Colon (tissue), 2 donors: ENCODE results near the gene SPNS2.

Source experiments
- FAIRE-seq: peaks from 2 replicates; lab custom pipeline; 2012; peaks lifted over from hg19 to GRCh38; lab: Jason Lieb, UNC
- donor health status: control.
- donor health status: control.

Gene SPNS2, protein sequence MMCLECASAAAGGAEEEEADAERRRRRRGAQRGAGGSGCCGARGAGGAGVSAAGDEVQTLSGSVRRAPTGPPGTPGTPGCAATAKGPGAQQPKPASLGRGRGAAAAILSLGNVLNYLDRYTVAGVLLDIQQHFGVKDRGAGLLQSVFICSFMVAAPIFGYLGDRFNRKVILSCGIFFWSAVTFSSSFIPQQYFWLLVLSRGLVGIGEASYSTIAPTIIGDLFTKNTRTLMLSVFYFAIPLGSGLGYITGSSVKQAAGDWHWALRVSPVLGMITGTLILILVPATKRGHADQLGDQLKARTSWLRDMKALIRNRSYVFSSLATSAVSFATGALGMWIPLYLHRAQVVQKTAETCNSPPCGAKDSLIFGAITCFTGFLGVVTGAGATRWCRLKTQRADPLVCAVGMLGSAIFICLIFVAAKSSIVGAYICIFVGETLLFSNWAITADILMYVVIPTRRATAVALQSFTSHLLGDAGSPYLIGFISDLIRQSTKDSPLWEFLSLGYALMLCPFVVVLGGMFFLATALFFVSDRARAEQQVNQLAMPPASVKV

DNA sequence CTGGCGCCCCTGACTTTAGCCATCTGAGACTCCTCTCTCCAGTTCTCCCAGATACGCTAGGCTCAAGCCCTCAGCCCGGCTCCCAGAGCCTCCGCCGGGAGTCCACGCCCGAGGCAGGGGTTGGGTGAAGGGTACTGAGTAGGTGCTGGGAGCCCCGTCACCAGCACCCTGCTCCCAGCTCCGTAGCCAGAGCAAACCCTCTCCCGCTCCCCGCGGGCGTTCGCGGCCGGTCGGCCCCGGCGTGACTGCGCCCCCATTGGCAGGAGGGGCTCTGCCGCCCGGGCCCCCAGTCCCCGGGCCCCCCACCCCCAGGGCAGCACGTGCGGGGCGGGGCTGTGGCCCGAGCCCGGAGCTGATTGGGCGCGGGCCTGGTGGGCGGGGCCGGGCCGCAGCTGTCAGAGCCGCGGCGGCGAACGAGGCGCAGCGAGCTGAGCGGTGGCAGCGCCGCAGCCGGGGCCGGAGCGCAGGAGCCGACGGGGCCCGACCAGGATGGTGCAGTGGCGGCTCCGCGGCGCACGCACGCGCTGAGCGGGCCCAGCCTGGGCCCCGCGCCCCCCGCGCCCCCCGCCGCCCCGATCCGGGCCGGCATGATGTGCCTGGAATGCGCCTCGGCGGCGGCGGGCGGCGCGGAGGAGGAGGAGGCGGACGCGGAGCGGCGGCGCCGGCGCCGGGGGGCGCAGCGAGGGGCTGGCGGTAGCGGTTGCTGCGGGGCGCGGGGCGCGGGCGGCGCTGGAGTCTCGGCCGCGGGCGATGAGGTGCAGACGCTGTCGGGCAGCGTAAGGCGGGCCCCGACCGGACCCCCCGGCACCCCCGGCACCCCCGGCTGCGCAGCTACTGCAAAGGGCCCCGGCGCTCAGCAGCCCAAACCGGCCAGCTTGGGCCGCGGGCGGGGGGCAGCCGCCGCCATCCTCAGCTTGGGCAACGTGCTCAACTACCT lies at the start of gene SPNS2:
Gene SPNS2 (plus strand): TSS at position 421 of the 937 bp plus-strand sequence. CDS start 167 bp downstream, at position 588.
- FAIRE-seq = no peak

DNA sequence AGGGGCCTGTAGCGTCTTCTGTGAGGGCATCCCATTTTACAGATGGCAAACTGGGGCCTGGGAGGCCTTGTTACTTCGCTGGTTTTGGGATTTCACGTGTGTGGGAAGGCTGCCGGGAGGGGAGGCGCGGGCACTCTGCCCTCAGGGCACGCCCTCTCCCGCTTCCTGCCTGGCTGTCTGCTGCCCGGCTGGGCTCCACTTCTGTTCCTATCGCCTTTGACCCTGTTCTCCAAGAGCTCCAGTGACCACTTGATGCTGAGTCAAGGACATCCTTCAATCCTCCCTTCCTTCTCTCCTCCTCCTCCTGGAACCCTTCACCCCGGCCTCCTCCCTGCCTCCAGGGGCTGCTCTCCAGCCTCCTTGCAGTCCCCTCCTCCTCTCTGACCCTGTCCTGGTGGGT lies 48.9 kb upstream of the SPNS2 start:
- no peak for FAIRE-seq

DNA sequence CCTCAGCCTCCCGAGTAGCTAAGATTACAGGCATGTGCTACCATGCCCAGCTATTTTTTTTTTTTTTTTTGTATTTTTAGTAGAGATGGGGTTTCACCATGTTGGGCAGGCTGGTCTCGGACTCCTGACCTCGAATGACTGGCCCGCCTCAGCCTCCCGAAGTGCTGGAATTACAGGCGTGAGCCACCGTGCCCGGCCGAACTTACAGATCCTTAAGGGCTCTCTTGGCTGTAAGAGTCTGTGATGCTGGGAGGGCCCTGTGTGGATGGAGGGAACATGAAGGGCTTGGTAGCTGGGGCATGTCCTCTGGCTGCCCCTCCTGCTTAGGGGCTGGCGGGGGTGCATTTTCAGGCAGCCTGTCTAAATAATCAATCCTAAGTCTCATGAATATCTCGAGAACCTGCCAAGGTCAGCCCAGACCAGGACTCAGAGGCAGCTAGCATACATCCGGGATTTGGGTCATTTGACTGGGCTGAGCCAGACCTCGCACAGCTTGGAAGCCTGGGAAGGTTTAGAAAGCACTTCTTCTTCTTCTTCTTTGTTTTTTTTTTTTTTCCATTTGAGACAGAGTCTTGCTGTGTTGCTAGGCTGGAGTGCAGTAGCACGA lies 47.9 kb upstream of the SPNS2 start:
- no peak for FAIRE-seq

DNA sequence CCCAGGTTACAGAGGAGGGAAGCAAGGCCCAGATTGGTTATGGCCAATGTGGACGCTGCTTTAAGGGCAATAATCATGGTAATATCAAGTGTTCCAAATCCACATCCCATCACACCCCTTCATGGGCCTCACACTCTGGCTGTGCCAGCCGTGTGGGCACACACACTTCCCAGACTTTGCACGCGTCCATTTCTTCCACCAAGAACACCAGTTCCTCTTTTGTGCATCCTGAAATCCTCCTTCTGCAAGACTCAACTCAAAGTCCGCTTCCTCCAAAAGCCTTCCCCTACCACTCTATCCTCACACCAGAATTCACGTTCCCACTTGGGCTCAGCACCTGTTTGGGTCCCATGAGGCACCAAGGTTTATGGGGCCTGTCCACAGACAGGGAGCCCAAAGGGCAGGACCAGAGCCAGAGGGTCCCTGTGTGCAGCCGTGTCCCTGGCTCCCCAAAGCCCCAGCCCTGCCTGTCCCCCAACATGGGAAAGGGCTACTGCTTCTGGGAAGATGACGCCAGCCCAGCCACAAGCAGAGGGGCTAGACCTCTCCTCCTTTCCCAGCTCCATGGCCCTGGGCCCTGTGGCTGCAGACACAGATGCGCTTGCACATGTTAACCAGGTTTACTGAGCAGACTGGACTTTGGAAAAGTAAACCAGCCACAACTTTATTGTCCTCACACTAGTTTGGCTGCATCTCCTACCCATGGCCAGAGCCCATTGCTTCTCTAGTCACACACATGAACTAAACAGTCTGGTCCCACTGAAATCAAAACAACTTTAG lies 44.7 kb upstream of the SPNS2 start:
- no peak for FAIRE-seq

DNA sequence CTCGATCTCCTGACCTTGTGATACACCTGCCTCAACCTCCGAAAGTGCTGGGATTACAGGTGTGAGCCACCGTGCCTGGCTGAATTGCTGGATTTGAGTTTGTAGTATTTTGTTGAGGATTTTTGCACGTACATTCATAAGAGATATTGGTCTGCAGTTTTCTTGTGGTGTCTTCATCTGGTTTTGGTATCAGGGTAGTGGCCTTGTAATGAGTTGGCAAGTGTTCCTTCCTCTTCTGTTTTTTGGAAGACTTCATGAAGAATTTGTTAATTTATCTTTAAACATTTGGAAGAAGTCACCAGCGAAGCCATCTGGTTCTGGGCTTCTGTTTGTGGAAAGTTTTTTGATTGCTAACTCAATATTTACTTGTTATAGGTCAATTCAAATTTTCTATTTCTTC lies 38.0 kb upstream of the SPNS2 start:
- no peak for FAIRE-seq

DNA sequence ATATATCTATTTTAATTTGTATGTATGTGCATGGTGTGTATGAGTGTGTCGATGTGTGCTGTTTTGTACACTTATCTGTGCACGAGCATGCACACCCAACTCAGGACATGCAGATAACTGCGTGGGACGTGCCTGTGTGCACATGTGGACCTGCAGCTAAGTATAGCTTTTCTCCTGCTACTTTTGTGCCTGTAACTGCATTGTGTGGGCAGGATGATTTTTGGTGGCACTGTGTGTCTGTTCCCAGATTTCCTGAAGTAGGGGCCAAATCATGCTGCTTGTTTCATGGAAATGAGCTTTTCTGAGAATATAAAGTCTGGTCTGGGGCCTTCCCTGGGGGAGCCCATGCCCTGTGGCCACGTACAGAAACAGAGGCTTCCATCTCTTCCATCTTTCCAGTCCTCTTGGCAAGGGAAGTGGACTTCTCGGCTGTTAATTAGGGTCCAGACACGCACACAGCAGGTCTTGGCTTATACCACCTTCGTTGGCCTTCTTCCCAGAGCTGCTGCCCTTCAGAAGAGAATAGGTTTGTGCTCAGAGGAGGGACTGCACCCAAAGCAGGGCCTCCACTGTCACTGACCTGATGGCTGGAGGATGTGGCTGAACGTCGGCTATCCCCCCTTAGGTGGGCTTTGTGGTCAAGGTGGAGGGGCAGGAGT lies 34.7 kb upstream of the SPNS2 start:
- FAIRE-seq = no peak

DNA sequence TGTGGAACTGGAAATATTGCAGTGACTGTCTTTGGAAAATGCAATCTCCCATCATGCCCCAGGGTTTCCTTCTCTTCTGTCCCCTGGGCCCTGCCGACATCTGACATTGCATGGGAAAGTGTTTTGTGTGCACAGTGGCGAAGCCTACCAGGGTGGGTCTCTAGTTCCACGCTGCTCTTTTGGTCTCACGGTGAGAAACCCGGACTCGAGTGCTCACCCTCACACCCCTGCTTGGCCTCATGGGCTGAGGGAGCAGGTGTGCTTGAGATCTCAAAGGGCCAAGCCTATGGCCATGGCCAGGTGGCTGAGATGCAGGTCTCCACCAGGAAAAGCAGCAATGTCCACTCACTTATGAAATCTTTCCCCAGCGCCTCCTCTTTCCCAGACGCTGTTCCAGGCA lies 32.9 kb upstream of the SPNS2 start:
- no peak for FAIRE-seq

DNA sequence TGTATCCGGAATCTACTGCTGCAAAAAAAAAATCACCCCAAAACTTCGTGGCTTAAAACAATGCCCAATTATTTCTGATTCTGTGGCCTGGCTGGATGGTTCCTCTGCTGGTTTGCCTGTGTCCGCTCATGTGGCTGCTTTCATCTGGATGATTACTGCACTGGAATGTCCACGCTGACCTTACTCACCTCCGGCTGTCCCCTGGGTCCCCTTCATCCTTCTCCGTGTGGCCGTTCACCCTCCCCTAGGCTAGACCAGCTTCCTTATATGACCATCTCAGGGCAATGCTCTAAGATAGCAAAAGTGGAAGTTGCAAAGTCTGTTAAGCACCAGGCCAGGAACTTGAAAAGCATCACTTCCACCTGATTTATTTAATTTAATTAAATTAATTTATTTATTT lies 31.4 kb upstream of the SPNS2 start:
- FAIRE-seq = no peak

DNA sequence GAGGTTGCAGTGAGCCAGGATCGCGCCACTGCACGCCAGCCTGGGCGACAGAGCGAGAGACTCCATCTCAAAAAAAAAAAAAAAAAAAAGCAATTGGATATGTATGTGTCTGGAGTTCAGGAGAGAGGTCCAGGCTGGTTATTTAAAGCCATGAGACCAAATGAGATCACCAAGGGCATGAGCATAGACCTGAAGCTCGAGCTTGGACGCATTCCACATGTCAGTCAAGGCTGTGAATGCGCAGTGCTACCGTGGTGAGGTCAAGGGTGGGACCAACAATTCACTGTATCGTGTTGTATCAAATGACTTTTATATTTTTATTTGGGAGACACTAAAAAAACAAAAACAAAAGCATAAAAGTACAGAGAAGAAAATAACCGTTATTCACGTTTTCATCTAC lies 29.1 kb upstream of the SPNS2 start:
- no peak for FAIRE-seq

DNA sequence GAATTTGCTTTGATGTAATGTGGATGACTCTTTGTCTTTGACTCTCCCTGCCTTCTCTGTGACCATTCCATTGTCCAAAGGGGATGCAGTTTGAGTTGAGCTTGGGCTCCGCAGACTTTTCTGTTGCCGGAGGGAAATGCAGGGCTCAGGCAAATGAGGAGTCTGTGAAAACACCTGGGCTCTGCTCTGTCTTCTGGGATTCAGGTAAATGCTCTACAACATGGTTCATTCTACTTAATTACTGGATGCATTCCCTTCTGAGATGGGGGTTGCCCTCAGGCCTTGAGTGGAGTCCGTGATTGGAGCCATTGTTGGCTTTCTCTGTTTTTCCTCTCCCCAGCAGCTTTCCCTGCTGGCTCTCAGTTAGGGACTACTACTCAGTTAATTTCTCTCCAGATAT lies 26.4 kb upstream of the SPNS2 start:
- FAIRE-seq = no peak

DNA sequence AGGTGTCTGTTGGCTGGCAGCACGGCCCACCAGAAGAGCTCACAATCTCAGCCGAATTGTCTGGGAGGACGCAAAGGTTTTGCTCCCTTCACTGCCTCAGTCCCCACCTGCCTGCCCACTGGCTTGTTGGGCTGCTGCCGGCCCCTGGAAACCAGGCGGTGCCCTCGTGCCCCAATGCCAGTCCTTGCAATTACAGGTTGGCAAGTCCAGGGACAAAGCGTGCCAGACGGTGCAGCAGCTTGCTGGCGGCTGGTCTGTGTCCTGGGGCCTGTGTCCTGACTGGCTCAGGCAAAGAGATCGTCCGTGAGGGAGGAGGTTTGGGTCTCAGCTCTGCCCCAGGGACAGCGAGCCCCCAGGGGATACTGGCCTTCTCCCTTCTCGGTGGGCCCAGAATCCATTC lies 24.6 kb upstream of the SPNS2 start:
- no peak for FAIRE-seq

DNA sequence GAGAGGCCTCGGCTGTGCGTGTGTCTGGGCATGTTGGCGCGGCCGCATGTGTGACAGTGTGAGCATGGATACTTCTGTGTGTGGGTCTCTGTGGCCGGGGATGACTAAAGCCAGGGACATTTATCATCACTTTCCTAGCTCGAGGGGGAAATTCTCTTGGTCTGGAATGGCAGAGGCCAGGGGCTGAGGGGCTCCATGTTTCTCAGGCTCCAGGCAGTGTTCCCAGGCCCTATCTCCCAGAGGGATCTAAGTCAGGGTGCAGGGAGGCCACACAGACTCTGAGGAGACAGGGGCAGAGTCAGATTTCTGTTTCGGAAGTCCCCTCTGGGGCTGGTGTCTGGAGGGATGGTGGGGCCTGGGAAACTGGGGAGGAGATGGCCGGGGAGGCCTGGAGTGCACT lies 23.7 kb upstream of the SPNS2 start:
- FAIRE-seq = no peak

DNA sequence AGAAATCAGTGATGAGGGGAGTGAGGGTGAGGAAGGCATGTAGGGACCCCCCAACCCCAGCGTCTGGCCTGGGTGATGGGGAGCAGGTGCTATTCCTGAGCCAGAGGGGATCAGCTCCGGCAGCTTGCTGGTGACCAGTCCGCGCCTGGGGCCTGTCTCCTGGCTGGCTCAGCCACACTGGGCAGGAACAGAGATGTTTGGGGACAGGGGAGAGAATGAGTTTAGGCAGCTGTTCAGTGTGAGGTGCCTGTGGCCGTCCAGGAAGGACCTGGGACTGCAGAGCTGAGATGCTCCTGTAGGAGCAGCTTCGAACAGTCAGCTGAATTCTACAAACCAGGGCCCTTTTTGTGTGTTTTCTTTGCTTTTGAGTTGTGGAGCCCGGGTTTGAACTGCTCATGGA lies 23.2 kb upstream of the SPNS2 start:
- no peak for FAIRE-seq

DNA sequence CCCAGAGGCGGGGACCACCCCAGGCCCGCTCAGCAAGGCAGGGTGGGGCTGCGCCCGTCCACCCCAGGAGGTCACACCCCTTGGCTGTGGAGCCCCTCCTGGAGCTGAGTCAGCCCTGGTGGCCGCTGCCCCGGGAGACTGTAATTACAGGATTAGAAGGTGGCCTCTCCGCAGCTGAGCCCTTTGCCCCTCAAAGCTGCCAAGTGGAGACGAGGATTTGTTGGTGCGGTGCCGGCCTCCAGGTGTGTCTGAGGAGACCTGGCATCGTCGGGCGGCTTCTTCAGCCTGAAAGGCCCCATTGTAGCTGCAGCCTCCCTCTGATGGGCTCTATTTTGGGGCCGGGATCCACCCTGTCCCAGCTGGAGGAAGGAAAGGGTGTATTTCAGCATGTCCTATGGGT lies 22.7 kb upstream of the SPNS2 start:
- FAIRE-seq = no peak

DNA sequence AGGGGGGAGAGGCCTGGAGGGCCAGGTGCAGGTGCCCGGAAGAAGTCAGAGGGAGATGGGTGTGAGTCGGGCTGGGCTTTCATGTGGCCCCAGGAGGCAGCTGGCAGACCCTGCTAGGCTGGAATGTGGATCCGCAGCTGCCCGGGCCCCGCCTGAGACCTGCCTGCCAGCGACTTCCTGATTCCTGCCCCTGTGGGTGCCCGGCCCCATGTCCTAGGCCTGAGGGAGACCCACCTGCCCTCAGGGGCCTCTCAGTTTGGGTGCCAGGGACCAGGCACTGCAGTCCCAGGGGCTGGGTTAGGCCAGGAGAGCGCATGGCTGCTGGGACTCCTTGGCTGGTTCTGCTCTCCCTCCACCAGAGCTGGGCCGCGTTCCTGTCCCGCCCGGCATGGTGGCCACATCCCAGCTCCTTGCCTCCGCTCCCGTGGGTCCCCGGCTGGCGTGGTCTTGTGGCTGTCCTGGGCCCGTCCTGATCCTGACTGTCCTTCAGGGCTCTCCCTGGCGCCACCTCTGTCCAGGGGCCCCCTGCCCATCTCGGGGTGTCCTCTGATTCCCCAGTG lies 22.1 kb upstream of the SPNS2 start:
- FAIRE-seq = no peak

DNA sequence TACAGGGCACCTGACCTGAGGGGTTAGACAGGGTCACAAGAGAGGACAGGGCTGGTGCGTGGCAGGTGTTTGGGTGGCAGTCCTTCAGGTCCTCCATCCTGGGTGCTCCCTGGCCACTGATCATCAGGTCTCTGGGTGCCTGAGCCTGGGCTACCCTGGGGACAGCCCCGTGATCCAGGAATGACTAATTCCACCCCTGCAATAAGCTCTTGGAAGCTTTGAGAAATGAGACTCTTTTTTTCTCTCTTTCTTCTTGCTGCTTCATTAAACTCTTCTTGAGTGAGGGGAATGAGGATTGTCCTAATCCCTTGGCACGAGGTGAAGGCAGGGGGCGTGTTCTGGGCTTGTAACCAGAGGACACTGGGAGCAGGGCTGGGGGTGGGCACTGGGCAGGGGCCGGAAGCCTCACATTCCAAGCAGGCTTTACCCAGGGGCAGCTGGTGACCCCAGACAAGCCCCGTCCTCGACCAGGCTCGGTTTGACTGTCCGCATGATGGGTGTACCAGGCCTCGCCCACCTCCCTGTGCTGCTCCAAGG lies 21.4 kb upstream of the SPNS2 start:
- FAIRE-seq = no peak

DNA sequence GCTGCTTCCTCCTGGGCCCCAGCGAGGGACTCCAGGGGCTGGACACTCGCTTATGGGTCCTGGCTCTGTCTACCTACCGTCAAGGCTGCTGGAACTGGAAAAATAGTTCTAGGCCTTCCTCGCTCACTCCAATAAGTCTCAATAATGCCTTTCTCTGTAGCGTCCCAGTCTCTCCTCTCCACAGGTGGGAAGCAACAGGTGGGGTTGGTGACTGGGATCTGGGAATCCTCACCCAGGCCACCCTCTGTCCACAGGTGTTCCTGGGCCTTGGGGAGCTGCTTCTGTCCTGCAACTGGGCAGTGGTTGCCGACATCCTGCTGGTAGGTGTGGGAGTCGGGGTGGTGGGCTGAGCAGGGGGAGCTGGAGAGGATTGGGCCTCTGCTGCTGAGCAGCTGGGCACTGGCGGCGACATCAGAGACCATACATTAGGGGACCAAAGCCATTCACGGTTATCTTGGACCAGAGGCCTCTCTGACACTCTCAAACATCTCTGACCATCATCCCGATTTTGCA lies 20.3 kb upstream of the SPNS2 start:
- no peak for FAIRE-seq

DNA sequence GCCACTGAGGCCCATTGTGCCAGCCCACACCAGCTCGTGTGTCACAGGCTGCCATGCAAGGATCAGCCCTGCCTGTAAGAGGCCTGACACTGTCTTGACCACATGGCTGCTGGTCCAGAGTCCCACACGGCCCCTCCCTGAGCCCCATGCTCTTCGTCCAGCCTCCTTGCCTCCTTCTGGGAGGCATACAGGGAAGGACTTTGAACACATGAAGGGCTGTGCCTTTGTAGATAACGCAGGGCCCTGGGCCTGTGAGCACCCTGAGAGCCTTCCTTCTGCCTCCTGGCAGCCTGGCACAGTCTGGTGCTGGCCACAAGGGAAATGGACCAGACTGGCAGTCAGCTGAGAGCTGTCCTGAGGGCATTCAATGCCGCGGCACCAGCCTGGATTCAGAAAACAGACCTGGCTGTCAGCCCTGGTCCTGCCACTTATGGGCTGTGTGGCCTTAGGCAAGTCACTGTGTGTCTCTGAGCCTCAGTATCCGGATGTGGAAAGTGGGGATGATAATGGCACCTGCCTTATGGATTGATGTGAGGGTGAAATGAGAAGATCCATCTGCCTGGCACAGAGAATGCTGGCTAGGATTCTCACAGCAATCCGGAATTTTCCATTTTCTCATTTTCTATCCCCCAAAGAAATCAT lies 19.2 kb upstream of the SPNS2 start:
- no peak for FAIRE-seq

DNA sequence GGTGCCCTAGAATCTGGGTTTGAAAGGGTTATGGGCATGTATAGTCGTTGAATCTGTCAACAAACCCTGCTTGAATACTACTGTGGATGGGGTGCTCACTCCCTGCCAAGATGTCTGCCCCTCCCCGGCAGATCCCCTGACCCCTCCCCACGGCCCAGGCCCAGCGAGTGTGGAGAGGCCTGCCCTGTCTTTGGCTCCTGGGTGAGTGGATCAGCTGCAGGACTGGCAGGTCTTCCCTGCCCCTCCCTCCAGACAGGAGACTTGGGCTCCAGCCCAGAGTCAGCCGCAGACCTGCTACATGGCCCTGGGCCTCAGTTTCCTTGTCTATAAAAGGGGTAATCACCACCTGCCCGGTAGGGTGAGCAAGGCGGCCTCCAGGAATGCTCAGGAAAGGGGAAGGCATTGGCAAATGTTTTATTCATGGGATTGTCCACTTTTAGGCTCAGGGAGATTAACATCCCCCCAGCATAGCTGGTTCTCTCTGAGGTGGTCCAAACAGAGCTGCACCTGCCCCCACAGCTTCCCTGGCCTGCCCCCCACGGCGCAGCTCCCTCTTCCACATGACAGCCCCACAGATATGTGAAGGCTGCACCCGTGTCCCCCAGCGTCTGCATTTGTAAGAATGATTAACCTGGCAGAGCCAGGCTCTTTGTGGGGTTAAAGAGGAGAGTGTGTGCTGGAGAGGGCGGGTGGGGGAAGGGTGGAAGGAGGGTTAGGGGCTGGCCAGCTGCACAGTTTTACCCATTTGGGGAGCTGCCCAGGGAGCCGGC lies 18.5 kb upstream of the SPNS2 start:
- FAIRE-seq = no peak
